Ramos (cell line): ENCODE results near the gene ISM1.

ENCODE experiments used
- in situ Hi-C: fragments of 300-500 bp; cut with MboI; formaldehyde crosslinking; loops from one replicate; pipeline ENCODE4 v1.14.3; 2022; ENCODE audit warnings: low sequenced_read_pairs; ENCODE audit not compliant: unreplicated experiment

Gene ISM1

DNA sequence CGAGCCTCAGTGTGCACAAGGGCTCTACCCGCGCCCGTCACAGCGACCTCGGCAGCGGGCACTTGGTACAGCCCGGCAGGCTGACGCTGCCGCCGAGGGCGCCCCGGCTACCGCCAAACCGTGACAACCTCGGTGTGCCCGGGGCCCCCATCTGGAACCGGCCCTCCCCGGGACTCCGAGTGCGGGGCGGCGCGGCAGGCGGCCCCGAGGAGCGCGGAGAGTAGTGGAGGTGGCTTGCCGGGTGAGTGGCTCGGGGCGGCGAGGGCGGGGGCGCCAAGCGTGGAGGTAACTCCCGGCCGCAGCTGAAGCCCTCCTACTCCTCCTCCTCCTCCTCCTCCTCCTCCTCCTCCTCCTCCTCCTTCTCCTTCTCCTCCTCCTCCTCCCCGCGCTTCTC, at the start of gene ISM1:
Gene ISM1 (plus strand): TSS at position 371 of the 394 bp plus-strand sequence. CDS start 503 bp downstream, outside the sequence.
- in situ Hi-C loops = no loop called here

DNA sequence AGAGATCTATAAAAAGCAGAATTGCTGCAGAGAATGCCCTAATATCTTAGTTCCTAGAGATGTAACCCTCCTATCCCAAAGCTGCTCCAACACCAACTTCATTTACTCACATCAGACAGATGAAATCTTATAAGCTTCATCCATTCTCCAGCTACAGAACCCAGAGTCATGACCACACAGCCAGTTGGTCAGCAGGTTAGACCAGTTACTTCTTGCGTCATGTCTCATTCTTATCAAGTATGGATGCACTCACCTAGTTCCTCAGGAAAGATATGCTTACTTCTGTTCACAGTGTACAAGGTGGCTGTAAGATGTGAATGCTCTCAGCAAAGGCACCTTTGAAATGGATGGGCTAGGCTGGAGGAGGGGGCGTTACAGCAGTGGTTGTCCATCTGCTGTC, 47.9 kb upstream of the ISM1 start:
- in situ Hi-C loops = no loop called here

GRCh38 chr20:13174402-13174801, 46.7 kb upstream of the ISM1 start:
- in situ Hi-C loops = no loop called here

DNA sequence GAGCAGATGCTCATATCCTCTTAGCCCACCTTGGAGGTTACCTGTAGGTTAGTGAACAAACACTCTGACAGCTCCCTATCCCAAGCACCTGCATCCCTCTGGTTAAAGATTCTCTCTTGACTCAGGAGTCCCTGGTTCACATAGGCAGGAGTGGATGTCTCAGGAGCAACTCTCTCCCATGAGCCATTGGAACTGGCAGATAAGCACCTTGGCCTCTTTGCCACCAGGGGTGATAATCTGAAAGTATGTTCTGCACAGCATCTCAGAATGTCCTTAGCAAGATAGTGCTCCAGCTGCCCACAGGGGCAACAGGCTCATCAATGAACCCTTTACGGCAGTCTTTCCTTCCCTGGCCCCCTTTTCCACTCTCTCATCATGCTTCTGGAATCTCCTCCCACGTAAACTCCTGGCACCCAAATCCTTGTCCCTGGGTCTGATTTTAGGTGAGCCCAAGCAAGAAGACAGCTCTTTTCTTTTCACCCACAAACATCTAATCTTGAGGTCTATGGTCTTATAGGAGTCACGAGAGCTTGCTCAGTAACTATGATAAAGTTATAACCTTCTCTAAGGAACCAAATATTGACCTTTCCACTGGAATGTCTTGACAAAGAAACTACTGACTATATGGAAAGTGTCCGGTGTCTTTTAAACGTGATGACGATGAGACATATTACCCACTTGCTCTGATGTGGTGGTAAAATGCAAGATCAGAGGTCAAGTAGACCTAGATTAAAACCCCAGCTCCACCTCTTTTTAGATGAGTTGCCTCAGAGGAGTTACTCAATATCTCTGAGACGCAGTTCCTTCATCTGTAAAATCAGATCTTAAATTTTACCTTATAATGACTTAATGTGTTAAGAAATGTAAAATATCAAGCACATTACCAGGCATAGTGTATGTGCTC, 39.8 kb upstream of the ISM1 start:
- in situ Hi-C loops = no loop called here

- in situ Hi-C loops = no loop called here
Measured at GRCh38 chr20:13183005-13183404, 38.1 kb upstream of the ISM1 start.

DNA sequence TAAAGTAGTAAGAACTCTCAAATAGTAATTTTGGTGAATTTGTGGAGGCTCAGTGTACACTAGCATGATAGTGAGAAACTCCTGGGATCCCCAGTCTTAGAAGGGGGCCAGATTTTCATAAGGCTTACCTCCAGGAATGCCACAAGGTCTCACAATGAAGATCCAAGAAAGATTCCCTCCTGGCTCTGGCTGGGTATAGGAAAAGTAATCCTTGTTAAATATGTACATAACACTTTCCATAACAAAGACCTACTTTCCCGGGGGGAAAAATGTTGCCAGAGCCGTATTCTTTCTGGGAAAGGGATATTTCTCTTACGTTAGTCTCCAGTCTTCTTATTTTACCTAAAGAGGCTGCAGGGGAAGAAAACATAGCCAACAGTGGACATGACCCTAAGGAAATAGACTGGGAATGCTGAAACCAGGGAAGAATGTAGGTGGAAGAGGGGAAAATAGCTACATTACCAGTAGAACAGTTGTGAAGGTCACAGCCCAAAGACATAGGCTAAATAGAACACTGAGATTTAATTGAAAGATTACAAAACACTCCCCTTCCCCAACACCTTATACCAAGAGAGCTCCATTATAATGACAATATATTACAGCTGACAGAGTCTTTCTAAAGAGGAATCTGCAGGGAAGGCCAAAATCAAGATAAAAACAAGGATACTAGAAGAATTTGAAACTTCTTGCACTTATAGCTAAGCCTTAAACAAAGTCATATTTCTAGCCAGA, 34.9 kb upstream of the ISM1 start:
- in situ Hi-C loops = no loop called here

DNA sequence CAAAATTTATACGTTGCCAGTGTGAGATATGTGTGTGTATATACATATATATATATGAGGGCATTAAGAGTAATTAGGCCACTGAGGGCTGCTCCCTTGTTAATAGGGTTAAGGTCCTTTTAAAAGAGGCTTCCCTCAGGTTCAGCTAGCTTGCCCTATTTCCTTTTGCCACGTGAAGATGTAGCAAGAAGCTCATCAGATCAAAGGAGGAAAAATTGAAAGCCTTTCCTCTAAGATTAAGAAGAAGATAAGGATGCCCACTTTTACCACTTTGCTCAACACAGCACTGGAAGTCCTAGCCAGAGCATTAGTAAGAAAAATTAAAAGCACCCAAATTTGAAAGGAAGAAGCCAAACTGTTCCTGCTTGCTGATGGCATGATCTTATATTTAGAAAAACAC, 33.2 kb upstream of the ISM1 start:
- in situ Hi-C loops = no loop called here

DNA sequence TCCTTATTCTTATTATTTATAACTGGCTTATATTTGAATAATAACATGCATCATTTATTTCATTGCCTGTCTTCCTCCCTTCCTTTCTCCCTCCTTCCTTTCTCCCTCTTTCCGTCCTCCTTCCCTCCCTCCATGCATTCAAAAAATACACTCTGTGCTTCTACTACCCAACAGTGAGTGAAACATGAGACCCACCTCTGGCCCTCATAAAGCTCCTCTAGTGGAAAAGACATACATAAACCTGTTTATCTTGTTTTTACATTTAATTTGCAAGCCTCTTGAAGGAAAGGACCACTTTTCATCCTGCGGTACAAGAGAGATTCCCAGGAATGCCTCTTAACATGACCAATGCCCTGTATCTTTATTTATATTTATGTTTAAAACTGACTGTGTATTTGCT, 21.8 kb upstream of the ISM1 start:
- in situ Hi-C loops = no loop called here

DNA sequence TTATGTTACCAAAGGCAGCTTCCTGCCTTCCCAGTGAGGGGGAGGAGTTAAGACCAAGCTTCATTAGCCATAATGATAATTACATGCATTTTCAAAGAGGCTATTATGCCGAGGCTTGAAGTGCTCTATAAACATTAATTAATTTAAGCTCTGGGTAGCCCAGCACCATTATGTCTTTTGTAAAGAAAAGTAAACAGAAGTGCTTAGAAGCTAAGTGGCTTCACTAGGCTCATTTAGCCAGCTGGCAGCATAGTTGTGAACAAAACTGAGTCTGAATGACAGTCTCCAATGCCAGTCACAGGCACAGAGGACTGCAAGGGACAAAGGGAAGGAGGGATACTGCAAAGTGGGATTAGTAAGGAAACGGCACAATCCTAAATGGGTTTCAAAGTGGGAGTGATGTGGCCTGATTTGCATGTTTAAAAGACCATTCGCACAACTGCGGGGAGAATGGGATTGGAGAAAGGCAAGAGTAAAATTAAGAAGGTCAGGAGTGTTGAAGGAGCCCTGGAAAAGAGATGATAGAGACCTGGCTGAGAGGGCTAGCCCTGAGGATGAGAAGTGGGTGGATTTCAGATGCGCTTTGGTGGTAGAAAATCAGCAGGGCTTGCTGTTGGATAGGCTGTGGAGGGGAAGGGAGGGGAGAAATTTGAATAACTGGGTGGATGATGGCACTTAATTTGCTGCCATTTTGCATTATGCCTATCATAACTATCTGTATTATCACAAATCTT, 20.1 kb upstream of the ISM1 start:
- in situ Hi-C loops = no loop called here

GRCh38 chr20:13202565-13202964, 18.5 kb upstream of the ISM1 start:
- in situ Hi-C loops = no loop called here

DNA sequence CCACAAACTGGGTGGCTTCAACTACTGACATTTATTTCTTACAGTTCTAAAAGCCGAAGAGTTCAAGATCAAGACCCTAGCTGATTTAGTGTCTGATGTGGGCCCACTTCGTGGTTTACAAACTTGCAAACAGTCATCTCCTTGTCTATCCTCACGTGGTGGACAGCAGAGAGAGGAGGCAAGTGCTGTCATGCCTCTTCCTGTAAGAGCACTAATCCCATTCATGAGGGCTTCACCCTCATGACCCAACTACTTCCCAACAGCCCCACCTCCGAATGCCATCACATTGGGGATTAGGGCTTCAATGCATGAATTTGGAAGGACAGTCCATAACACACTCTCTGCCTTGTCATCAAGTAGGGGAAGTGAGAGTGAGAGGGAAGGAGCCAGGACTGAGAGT, 15.6 kb upstream of the ISM1 start:
- in situ Hi-C loops = no loop called here

GRCh38 chr20:13205848-13206434, 15.1 kb upstream of the ISM1 start:
- in situ Hi-C loops = no loop called here

GRCh38 chr20:13207016-13207415, 14.1 kb upstream of the ISM1 start:
- in situ Hi-C loops = no loop called here

GRCh38 chr20:13211956-13212618, 9.0 kb upstream of the ISM1 start:
- in situ Hi-C loops = no loop called here

GRCh38 chr20:13212750-13213149, 8.3 kb upstream of the ISM1 start:
- in situ Hi-C loops = no loop called here

GRCh38 chr20:13213335-13213734, 7.7 kb upstream of the ISM1 start:
- in situ Hi-C loops = no loop called here

GRCh38 chr20:13216533-13216932, 4.5 kb upstream of the ISM1 start:
- in situ Hi-C loops = no loop called here

DNA sequence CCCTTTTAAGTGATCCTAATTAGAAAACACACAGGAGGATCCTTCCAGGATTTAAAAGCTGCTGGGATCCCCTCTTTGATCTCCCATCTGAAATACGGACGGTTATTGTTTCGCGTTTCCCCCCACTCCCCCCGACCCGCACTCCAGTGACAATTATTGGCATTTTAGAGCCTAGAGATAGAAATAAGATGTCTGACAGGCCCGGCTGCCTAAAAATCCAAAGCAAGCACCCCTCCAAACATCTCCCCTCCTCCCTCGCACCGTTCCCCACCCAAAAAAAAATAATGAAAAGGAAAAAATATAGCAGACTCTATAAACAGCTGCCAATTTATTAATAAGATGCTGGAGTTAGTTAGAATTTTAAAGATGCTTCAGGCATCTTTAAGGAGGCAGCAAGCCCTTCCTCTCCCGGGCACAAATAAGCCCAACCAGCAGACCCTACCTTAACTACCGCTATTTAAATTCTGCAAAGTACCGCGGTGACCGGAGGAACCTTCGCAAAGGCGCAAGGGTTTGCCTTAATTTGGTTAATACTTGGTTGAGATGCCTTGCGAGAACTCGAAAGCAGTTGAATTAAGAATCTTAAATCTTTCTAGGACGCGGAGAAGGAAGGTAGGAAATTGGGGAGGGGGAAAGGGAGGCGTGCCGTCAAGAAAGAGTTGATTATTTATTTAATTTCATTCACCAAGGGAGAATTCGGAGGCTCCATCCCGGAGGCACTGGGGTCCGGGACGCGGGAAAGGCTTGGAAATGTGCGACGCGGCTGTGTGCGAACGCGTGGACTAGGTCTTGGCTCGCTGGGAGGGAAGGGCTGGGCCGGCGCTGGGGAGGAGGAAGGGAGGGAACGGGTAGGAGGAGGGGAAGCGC, 1.5 kb upstream of the ISM1 start:
- in situ Hi-C loops = no loop called here
